Lower leg skin (tissue), 3 donors: ENCODE data around the gene PLEKHA6.

Experiments used
- CTCF ChIP-seq, 3 donors: fragments of 450-650 bp; IDR thresholded peaks; one replicate each; pipeline ENCODE4 v1.5.1; 2016; ENCODE audit warnings: antibody characterized with exemption in 3 of 3, mild to moderate bottlenecking in 3 of 3, moderate library complexity in 2 of 3
- POLR2A ChIP-seq, 2 donors: fragments of 450-650 bp; IDR thresholded peaks; one replicate each; pipeline ENCODE4 v1.6.1; 2016 to 2017; ENCODE audit warnings: antibody characterized with exemption in 2 of 2, mild to moderate bottlenecking in 1 of 2, moderate library complexity in 1 of 2

DNA sequence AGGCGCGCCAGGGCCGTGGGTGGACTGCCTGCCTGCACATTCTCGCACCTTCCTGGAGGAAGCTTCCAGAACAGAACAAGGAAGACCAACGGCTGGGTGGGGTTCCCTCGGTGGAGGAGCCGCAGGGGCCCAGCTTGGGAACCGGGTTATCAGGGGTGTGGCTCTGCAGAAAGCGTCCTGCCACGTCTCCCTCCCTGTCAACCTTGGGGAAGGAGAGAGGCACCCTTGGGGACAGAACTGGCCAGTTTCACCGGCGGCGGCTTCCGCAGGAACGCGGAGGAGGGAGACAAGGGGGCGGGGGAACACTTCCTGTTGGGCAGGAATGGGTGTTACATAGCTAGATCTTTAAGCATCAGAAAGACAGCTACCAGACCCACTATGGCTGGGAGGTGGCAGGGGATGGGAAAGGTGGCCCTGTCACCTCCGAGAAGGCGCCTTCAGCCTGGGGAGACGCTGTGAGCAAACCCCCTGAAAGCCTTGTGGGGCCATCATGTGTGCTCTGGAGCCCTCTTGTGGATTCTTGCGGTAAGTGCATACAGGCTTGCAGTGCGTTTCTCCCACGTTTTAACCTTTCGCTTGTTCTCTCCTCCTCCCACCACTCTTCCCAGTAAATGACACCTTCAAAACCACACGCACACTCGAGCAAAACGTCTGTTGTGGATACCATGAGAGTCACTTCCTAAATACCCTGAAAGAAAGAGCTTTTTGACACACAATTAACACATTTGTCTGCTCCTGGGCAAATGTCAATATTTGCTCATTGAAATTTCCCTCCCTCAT, 3.8 kb upstream of the PLEKHA6 start:
- TF ChIP-seq CTCF (IDR thresholded peaks at IDR 0.05) (peak in 1 of 3 donors; percentile 97), POLR2A (IDR thresholded peaks at IDR 0.05) (no peak)
